SK-N-SH treated with all-trans-retinoic acid at 6 μM for 48 hours (cell line): ENCODE results near the gene DCAF5.
"Not testable (repeated sequence)": the region's sequence is repeated elsewhere in the genome, so short reads cannot be mapped to it uniquely, and the experiment has no call there.

Experiments used
- BACH2 ChIP-seq: fragments of 250-450 bp; sonication (Bioruptor Pico); IDR thresholded peaks from 2 replicates; pipeline ENCODE4 v1.9.0; 2021; ENCODE audit warnings: mild to moderate bottlenecking, borderline replicate concordance
- PPARA ChIP-seq: fragments of 250-450 bp; sonication (Bioruptor Pico); IDR thresholded peaks from 2 replicates; pipeline ENCODE4 v1.5.0; 2020; ENCODE audit warnings: mild to moderate bottlenecking, borderline replicate concordance
- ZC3H10 ChIP-seq: fragments of 250-450 bp; sonication (Bioruptor Pico); IDR thresholded peaks from 2 replicates; pipeline ENCODE4 v1.5.1; 2021; ENCODE audit warnings: mild to moderate bottlenecking, moderate library complexity
- ZFP3 ChIP-seq: fragments of 250-450 bp; sonication (Bioruptor Pico); IDR thresholded peaks from 2 replicates; pipeline ENCODE4 v1.5.0; 2020; ENCODE audit warnings: mild to moderate bottlenecking, moderate library complexity
- ZNF8 ChIP-seq: fragments of 450-650 bp; formaldehyde crosslinking; IDR thresholded peaks from 2 replicates; pipeline ENCODE4 v1.5.0; 2020; ENCODE audit warnings: mild to moderate bottlenecking, moderate library complexity
- TF ChIP-seq, protein P1 (sequence below): fragments of 250-450 bp; sonication (Bioruptor Pico); IDR thresholded peaks from 2 replicates; pipeline ENCODE4 v1.5.1; 2021; ENCODE audit warnings: mild to moderate bottlenecking, moderate library complexity
- TF ChIP-seq, protein P2 (sequence below): fragments of 250-450 bp; sonication (Bioruptor Pico); IDR thresholded peaks from 2 replicates; pipeline ENCODE4 v1.8.0; 2020; ENCODE audit warnings: mild to moderate bottlenecking, moderate library complexity, borderline replicate concordance

DNA sequence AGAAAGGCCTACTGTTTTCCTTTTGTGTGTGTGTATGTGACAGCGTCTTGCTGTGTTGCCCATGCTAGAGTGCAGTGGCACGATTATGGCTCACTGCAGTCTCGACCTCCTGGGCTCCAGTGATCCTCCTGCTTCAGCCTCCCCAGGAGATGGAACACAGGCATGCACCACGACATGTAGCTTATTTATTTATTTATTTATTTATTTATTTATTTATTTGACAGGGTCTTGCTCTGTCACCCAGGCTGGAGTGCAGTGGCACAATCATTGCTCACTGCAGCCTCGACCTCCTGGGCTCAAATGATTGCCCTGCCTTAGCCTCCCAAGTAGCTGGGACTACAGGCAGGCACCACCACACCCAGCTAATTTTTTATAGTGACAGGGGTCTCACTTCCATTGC lies 75.7 kb downstream of the DCAF5 start:
- not testable (repeated sequence) for TF ChIP-seq ZC3H10 (CRISPR knock-in tag); ZNF8; BACH2 (CRISPR knock-in tag); PPARA; ZFP3 (CRISPR knock-in tag)
- TF ChIP-seq, protein P1, sequence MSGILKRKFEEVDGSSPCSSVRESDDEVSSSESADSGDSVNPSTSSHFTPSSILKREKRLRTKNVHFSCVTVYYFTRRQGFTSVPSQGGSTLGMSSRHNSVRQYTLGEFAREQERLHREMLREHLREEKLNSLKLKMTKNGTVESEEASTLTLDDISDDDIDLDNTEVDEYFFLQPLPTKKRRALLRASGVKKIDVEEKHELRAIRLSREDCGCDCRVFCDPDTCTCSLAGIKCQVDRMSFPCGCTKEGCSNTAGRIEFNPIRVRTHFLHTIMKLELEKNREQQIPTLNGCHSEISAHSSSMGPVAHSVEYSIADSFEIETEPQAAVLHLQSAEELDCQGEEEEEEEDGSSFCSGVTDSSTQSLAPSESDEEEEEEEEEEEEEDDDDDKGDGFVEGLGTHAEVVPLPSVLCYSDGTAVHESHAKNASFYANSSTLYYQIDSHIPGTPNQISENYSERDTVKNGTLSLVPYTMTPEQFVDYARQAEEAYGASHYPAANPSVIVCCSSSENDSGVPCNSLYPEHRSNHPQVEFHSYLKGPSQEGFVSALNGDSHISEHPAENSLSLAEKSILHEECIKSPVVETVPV (CRISPR knock-in tag) = not testable (repeated sequence)
- TF ChIP-seq, protein P2, sequence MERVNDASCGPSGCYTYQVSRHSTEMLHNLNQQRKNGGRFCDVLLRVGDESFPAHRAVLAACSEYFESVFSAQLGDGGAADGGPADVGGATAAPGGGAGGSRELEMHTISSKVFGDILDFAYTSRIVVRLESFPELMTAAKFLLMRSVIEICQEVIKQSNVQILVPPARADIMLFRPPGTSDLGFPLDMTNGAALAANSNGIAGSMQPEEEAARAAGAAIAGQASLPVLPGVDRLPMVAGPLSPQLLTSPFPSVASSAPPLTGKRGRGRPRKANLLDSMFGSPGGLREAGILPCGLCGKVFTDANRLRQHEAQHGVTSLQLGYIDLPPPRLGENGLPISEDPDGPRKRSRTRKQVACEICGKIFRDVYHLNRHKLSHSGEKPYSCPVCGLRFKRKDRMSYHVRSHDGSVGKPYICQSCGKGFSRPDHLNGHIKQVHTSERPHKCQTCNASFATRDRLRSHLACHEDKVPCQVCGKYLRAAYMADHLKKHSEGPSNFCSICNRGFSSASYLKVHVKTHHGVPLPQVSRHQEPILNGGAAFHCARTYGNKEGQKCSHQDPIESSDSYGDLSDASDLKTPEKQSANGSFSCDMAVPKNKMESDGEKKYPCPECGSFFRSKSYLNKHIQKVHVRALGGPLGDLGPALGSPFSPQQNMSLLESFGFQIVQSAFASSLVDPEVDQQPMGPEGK (CRISPR knock-in tag) = not testable (repeated sequence)
